ENCODE data around the gene PIGK. TPM values are rescaled to one million over a fixed set of nuclear protein-coding genes. Genes with fewer than 3 reads are reported as not detected.

PIGK gene
- total RNA-seq, 1 donor from 2014 or later, result 15.3 TPM

DNA sequence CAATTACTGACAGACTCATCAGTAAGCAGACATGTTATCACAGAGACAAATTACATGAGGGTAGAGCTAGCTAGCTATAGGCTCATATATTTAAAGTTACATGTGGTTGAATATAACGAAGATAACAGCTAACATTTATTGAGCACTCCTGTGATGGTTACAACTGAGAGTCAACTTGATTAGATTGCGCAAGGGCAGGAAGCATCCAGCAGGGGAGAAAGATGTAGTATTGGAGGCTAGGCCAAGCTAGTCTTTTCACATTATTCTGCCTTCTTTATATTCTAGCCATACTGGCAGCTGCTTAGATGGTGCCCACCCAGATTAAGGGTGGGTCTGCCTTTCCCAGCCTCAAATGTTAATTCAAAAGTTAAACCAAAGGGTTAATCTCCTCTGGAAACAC is 37.1 kb downstream of the PIGK start:
- TF ChIP-seq, protein P1, sequence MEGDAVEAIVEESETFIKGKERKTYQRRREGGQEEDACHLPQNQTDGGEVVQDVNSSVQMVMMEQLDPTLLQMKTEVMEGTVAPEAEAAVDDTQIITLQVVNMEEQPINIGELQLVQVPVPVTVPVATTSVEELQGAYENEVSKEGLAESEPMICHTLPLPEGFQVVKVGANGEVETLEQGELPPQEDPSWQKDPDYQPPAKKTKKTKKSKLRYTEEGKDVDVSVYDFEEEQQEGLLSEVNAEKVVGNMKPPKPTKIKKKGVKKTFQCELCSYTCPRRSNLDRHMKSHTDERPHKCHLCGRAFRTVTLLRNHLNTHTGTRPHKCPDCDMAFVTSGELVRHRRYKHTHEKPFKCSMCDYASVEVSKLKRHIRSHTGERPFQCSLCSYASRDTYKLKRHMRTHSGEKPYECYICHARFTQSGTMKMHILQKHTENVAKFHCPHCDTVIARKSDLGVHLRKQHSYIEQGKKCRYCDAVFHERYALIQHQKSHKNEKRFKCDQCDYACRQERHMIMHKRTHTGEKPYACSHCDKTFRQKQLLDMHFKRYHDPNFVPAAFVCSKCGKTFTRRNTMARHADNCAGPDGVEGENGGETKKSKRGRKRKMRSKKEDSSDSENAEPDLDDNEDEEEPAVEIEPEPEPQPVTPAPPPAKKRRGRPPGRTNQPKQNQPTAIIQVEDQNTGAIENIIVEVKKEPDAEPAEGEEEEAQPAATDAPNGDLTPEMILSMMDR (IDR thresholded peaks at IDR 0.05; ENCODE audit: partially characterized antibody, unreplicated experiment), result no peak
- no peak overlapping the region for H3K27ac Mint-ChIP-seq (ENCODE audit: unreplicated experiment)
- peaks cover 5% of the 10 kb centered on the region for H3K9me3 Mint-ChIP-seq (ENCODE audit: unreplicated experiment)
- no peak for DNase-seq
- peaks cover 14% of the 10 kb centered on the region for H3K36me3 Mint-ChIP-seq (ENCODE audit: unreplicated experiment)
- peaks cover 1% of the 10 kb centered on the region for H3K27me3 Mint-ChIP-seq (ENCODE audit: unreplicated experiment)
- H3K4me1 Mint-ChIP-seq (ENCODE audit: low read depth, unreplicated experiment), result no peaks in the 10 kb centered on the region
- no peak overlapping the region for H3K4me3 Mint-ChIP-seq (ENCODE audit: unreplicated experiment)

DNA sequence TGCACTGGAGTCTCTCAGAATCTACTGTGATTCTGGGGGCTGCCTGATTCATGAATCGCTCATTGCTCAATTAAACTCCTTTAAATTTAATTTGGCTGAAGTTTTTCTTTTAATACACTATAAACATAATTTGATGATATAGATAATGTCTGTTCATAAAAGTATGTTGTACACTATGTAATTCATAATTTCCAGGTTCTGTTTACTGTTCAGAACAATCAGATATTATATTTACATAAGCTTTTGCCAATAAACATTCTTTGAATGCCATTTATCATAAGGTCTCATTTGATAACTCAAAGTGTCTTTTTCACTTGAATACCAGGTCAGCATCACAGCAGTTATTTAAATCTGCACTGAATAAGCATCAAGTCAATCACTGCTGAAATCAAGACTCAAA is 39.6 kb downstream of the PIGK start:
- Mint-ChIP-seq H3K4me3 (ENCODE audit: unreplicated experiment) (no peak overlapping the region), H3K36me3 (ENCODE audit: unreplicated experiment) (peaks cover 20% of the 10 kb centered on the region), H3K27me3 (ENCODE audit: unreplicated experiment) (peaks cover 1% of the 10 kb centered on the region), H3K4me1 (ENCODE audit: low read depth, unreplicated experiment) (no peaks in the 10 kb centered on the region), H3K9me3 (ENCODE audit: unreplicated experiment) (peaks cover 7% of the 10 kb centered on the region), H3K27ac (ENCODE audit: unreplicated experiment) (no peak overlapping the region)
- TF ChIP-seq, protein P1 (IDR thresholded peaks at IDR 0.05; ENCODE audit: partially characterized antibody, unreplicated experiment), result no peak
- no peak for DNase-seq

DNA sequence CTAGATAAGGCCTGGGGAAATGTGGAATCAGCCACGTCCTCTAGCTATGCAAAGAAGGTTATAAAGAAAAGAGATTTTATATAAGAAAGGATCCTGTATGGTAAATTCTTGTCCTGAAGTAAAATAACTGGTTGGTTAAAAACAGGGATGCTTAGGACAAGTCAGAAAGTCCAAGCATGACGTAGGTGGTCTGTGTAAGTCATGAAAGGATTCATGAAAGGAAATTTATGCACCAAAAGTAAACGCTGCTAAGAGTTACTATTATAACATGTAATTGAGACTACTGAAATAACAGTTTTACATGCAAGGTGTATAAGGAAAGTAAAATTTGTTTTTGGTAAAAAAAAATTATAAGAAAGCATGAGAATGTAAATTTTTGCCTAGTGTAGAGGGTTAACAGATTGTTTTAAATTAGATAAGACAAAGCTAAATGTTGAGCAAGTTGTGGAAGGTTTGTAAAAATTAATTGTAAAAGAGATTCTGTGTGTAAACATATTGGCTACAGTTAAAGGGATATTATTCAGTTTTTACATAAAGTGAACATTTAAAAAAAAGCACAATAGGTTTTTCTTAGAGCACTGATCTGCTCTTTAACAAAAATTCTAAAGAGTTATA is 43.9 kb downstream of the PIGK start:
- TF ChIP-seq, protein P1 (IDR thresholded peaks at IDR 0.05; ENCODE audit: partially characterized antibody, unreplicated experiment), result no peak
- H3K36me3 Mint-ChIP-seq (ENCODE audit: unreplicated experiment), result peaks cover 27% of the 10 kb centered on the region
- no peaks in the 10 kb centered on the region for H3K27me3 Mint-ChIP-seq (ENCODE audit: unreplicated experiment)
- H3K4me3 Mint-ChIP-seq (ENCODE audit: unreplicated experiment), result no peak overlapping the region
- H3K9me3 Mint-ChIP-seq (ENCODE audit: unreplicated experiment), result peaks cover 2% of the 10 kb centered on the region
- no peak overlapping the region for H3K27ac Mint-ChIP-seq (ENCODE audit: unreplicated experiment)
- DNase-seq, result no peak
- no peaks in the 10 kb centered on the region for H3K4me1 Mint-ChIP-seq (ENCODE audit: low read depth, unreplicated experiment)

DNA sequence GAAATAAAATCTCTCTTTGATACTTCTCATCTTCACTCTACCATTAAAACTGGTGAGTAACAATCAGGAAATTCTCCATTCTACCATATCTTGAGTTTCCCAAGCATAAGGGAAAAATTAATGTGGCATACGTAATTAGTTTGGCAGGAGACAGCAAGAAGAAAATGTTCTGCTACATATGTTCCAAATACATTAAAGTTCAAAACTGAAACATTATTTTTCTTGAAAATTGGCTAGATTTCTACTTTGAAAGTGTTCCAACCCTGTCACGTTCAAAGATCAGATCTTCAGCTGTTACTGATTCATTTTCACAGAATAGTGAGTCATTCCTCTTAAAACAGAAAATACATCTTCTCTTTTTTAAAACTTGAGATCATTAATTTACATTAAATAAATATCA is 48.5 kb downstream of the PIGK start:
- Mint-ChIP-seq H3K36me3 (ENCODE audit: unreplicated experiment) (peaks cover 13% of the 10 kb centered on the region), H3K27ac (ENCODE audit: unreplicated experiment) (no peak overlapping the region), H3K4me3 (ENCODE audit: unreplicated experiment) (no peak overlapping the region), H3K4me1 (ENCODE audit: low read depth, unreplicated experiment) (no peaks in the 10 kb centered on the region), H3K27me3 (ENCODE audit: unreplicated experiment) (no peaks in the 10 kb centered on the region), H3K9me3 (ENCODE audit: unreplicated experiment) (peaks cover 2% of the 10 kb centered on the region)
- TF ChIP-seq, protein P1 (IDR thresholded peaks at IDR 0.05; ENCODE audit: partially characterized antibody, unreplicated experiment), result no peak
- no peak for DNase-seq

DNA sequence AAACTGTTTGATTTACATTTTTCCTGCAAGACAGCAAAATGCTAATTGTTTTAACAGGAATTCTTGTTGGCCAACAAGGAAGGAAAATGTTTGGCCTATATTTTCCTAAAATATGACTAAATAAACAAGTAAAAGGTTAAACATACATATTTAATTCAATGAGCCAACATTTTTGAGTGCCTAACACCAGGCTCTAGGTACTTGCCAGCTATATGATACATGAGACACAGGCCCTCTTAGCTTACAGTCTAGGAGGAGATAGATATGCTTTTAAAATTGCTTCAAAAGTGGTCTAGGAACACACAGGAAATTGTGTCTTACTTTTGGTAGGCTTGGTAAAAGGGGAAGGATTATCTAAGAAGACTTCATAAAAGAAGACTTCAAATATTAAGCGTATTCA is 50.9 kb downstream of the PIGK start:
- H3K27ac Mint-ChIP-seq (ENCODE audit: unreplicated experiment), result no peak overlapping the region
- DNase-seq, result no peak
- TF ChIP-seq, protein P1 (IDR thresholded peaks at IDR 0.05; ENCODE audit: partially characterized antibody, unreplicated experiment), result no peak
- no peaks in the 10 kb centered on the region for H3K36me3 Mint-ChIP-seq (ENCODE audit: unreplicated experiment)
- H3K4me1 Mint-ChIP-seq (ENCODE audit: low read depth, unreplicated experiment), result no peaks in the 10 kb centered on the region
- H3K9me3 Mint-ChIP-seq (ENCODE audit: unreplicated experiment), result no peaks in the 10 kb centered on the region
- H3K4me3 Mint-ChIP-seq (ENCODE audit: unreplicated experiment), result no peak overlapping the region
- H3K27me3 Mint-ChIP-seq (ENCODE audit: unreplicated experiment), result no peaks in the 10 kb centered on the region
